ENCODE data around the gene ZNF618. TPM values are rescaled to one million over a fixed set of nuclear protein-coding genes. Genes with fewer than 3 reads are reported as not detected.

ZNF618 gene
- total RNA-seq, 4 donors from 2014 or later, result 0.26 to 1.2 (median 1.0) TPM

DNA sequence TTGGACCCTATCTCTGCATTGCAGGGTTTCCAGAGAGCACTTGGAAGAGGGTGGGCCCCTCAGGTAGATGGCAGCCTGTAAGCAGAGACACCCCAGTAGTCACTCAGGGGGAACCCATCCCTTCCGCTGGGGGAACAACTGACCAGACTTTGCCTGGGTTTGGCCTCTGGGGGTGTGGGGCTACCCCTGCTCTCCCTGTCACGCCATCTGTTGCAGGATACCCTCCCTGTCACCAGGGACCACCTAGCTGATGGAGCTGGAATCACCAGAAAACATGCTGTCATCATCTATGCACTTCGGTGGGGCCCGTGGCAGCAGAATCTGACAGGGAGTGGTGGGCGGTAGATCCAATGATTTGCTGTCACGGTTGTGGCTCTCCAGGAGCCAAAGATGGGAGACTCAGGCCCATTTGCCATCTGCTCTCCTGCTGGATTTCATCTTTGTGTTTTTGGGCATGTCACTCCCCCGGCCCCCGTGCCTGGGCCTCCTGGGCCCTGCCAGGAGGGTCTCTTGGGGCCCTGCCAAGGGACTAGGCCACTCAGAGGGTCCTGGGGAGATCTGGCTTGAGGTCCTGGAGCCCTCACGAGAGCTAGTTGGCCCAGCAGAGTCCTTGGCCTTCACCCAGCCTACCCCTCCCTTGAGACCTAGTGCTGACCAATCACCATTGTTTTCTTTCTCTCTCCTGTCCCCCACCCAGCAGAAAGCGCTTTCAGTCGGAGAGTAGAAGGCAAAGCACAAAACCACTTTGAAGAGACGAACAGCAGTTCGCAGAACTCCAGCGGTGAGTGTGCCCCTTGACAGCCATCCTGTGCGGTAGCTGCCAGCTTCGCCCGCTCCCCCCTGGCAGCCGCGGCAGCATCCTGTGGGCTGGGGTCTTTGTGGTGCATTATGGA, 156.1 kb downstream of the ZNF618 start:
- DNase-seq, result no peak
- Histone ChIP-seq H3K4me3 (no peak overlapping the region), H3K9me3 (no peaks in the 10 kb centered on the region), H3K36me3 (no peaks in the 10 kb centered on the region), H3K27me3 (no peaks in the 10 kb centered on the region), H3K4me1 (no peaks in the 10 kb centered on the region), H3K27ac (no peak overlapping the region)
- ATAC-seq, result no peak
- TF ChIP-seq, protein P1, sequence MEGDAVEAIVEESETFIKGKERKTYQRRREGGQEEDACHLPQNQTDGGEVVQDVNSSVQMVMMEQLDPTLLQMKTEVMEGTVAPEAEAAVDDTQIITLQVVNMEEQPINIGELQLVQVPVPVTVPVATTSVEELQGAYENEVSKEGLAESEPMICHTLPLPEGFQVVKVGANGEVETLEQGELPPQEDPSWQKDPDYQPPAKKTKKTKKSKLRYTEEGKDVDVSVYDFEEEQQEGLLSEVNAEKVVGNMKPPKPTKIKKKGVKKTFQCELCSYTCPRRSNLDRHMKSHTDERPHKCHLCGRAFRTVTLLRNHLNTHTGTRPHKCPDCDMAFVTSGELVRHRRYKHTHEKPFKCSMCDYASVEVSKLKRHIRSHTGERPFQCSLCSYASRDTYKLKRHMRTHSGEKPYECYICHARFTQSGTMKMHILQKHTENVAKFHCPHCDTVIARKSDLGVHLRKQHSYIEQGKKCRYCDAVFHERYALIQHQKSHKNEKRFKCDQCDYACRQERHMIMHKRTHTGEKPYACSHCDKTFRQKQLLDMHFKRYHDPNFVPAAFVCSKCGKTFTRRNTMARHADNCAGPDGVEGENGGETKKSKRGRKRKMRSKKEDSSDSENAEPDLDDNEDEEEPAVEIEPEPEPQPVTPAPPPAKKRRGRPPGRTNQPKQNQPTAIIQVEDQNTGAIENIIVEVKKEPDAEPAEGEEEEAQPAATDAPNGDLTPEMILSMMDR (IDR thresholded peaks at IDR 0.05 in 4 of 5, conservative IDR thresholded peaks at IDR 0.05 in 1 of 5), result no peak
- TF ChIP-seq POLR2A (IDR thresholded peaks at IDR 0.05), result no peak
- in situ Hi-C loops (cut with MboI; ENCODE audit: low sequenced_read_pairs in 4 of 4) (loop anchor here in 3 of 4 donors (10.0 to 25.0 kb wide), 3 partner anchors 220 to 345 kb away; no protein-coding TSS in a partner anchor), intact Hi-C loops (cut with DNase I; ENCODE audit: low total_unique reads) (loop anchor here (5.0 to 10.0 kb wide), 2 partner anchors 225 to 347 kb away; no protein-coding TSS in a partner anchor)

DNA sequence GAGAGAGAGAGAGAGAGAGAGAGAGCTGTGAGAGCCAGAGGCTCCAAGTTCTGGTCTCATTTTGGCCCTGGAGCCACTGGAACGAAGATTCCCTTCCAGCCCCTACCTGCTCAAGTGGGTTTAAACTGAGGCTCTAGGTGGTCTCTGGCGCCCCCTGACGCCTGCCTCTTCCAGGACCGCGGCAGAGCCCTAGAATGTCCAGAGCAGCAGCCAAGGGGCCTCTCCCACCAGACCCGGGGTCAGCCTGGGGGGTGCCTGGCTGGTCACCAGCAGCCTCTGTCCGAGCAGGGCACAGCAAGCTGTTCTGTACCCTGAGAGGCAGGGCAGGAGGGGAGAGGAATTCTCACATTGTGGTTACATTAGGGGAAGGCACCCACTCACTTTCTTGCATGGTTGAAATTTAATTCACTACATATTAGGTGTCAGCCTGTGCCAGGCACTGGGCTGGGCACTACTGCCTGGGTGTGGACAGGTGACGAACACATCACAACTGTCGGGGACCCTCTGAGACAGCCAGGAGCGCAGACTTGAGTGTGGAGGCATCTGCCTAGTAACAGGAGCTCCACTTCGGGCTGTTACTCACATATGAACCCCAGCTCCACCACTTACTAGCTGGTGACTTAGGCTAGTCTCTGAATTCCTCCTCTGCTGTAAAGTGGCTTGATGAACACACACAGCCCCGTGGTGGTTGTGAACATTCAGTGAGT, 157.4 kb downstream of the ZNF618 start:
- H3K27me3 ChIP-seq, result no peaks in the 10 kb centered on the region
- DNase-seq, result no peak
- no peak for ATAC-seq
- H3K4me3 ChIP-seq, result no peak overlapping the region
- peaks cover 0 to 5% of the 10 kb centered on the region in 2 donors for H3K36me3 ChIP-seq
- intact Hi-C loops (cut with DNase I; ENCODE audit: low total_unique reads), result loop anchor here (5.0 to 10.0 kb wide), 2 partner anchors 226 to 349 kb away; no protein-coding TSS in a partner anchor
- TF ChIP-seq, protein P1 (IDR thresholded peaks at IDR 0.05 in 4 of 5, conservative IDR thresholded peaks at IDR 0.05 in 1 of 5), result peak; percentile 26 to 65 (median 60)
- TF ChIP-seq POLR2A (IDR thresholded peaks at IDR 0.05), result no peak
- no peak overlapping the region for H3K27ac ChIP-seq
- no peaks in the 10 kb centered on the region for H3K9me3 ChIP-seq
- no peaks in the 10 kb centered on the region for H3K4me1 ChIP-seq
- in situ Hi-C loops (cut with MboI; ENCODE audit: low sequenced_read_pairs in 4 of 4), result loop anchor here in 3 of 4 donors (10.0 to 25.0 kb wide), 3 partner anchors 221 to 346 kb away; no protein-coding TSS in a partner anchor

DNA sequence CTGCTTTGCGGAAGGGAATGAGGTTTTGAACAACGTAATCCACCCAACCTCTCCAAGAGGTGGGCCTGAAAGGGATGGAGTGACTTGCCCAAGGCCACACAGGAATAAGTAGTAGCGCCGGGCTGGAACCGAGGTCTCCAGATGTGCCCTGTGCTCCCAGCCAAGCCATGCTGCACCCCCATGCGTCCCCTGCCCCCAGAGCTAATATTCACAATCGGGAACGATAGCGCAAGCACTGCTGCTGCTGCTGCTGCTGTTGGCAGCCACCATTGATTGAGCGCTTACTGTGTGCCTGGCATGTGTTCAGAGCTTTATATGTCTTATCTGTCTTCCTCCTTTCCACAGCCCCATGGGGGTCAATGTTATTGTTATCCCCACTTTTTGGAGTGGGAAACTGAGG, 158.1 kb downstream of the ZNF618 start:
- ATAC-seq (no peak), DNase-seq (no peak)
- no peak overlapping the region for H3K27ac ChIP-seq
- H3K4me1 ChIP-seq, result no peaks in the 10 kb centered on the region
- H3K36me3 ChIP-seq, result peaks cover 0 to 5% of the 10 kb centered on the region in 2 donors
- TF ChIP-seq, protein P1 (IDR thresholded peaks at IDR 0.05 in 4 of 5, conservative IDR thresholded peaks at IDR 0.05 in 1 of 5), result no peak
- TF ChIP-seq POLR2A (IDR thresholded peaks at IDR 0.05), result no peak
- no peaks in the 10 kb centered on the region for H3K27me3 ChIP-seq
- intact Hi-C loops (cut with DNase I; ENCODE audit: low total_unique reads), result loop anchor here (5.0 to 10.0 kb wide), 2 partner anchors 227 to 349 kb away; no protein-coding TSS in a partner anchor
- in situ Hi-C loops (cut with MboI; ENCODE audit: low sequenced_read_pairs in 4 of 4), result loop anchor here in 3 of 4 donors (10.0 to 25.0 kb wide), 3 partner anchors 222 to 347 kb away; no protein-coding TSS in a partner anchor
- no peak overlapping the region for H3K4me3 ChIP-seq
- H3K9me3 ChIP-seq, result no peaks in the 10 kb centered on the region

DNA sequence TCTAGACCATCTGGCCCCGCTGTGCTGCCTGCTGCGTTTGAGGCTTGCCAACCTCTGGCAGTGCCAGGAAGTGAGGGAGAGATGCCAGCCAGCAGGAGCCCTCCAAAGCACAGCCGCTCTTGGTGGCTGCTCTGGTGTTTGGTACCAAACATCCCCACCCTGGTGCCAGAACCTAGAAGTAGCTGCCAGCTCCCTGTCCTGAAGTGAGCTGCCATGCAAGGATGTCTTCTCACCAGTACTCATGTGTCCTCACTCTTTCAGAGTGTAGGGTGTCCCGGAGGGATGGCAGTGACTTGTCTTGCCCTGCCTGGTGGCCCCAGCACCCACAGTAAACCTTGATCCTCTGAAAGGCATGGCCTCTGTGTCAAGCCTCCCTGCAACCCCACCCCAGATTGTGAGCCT, 158.6 kb downstream of the ZNF618 start:
- Histone ChIP-seq H3K4me1 (no peaks in the 10 kb centered on the region), H3K9me3 (no peaks in the 10 kb centered on the region), H3K4me3 (no peak overlapping the region), H3K27me3 (no peaks in the 10 kb centered on the region), H3K27ac (no peak overlapping the region), H3K36me3 (peaks cover 0 to 5% of the 10 kb centered on the region in 2 donors)
- DNase-seq (no peak), ATAC-seq (no peak)
- in situ Hi-C loops (cut with MboI; ENCODE audit: low sequenced_read_pairs in 4 of 4), result loop anchor here in 3 of 4 donors (10.0 to 25.0 kb wide), 3 partner anchors 222 to 347 kb away; no protein-coding TSS in a partner anchor
- intact Hi-C loops (cut with DNase I; ENCODE audit: low total_unique reads), result loop anchor here (5.0 to 10.0 kb wide), 2 partner anchors 227 to 350 kb away; no protein-coding TSS in a partner anchor
- TF ChIP-seq, protein P1 (IDR thresholded peaks at IDR 0.05 in 4 of 5, conservative IDR thresholded peaks at IDR 0.05 in 1 of 5), result no peak
